ENCODE measurements around the gene ITM2B.
"Not testable (repeated sequence)": the region's sequence is repeated elsewhere in the genome, so short reads cannot be mapped to it uniquely, and the experiment has no call there.

Gene ITM2B
- total RNA-seq: 259 to 829 (median 547) reads per million in 17 experiments

DNA sequence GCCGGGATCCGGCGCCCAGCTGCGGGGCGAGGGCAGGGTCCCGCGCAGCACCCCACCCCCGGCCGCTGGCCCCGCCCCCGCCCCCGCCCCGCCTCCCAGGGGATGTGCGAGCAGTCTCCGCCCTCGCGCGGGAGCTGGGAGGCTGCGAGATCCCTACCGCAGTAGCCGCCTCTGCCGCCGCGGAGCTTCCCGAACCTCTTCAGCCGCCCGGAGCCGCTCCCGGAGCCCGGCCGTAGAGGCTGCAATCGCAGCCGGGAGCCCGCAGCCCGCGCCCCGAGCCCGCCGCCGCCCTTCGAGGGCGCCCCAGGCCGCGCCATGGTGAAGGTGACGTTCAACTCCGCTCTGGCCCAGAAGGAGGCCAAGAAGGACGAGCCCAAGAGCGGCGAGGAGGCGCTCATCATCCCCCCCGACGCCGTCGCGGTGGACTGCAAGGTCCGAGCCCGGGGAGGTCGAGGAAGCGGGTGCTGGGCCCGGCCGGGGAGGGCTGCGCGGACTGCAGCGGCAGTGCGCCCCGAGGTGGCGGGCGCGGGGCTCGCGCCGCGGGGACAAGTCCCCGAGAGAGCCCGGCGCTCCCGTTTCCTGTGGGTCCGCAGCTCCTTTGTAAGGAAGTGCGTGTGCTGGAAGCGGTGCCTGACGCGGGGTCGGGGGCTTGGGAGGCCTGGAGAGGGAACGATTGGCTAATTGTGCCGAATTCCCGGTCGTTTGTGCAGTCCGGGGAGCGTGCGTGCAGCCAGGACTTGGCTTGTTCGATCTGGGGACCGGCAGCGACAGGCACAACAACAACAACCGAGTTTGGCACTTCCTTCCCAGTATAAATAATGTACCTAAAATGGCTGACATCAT, at the start of gene ITM2B:
Gene ITM2B (plus strand): TSS at position 161 of the 843 bp plus-strand sequence. CDS start 155 bp downstream, at position 316.
- DNase-seq: peak; percentile 69 to 91 (median 85)

- no peak for DNase-seq
Measured at GRCh38 chr13:48184260-48184659, 48.7 kb upstream of the ITM2B start.

GRCh38 chr13:48185018-48185417, 48.0 kb upstream of the ITM2B start:
- DNase-seq: no peak

DNA sequence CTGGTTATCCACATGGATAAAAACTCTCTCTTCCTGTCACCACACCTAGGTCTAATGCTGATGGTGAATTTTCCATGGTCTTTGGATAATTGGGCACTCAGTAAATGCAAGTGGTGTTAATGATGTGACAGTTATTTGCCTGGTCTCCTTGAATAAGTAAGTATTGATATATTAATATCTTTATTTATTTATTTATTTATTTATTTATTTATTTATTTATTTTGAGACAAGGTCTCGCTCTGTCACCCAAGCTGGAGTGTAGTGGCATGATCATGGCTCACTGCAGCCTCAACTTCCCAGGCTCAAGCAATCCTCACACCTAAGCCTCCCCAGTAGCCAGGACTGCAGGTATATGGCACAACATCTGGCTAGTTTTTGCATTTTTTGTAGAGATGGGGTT, 46.3 kb upstream of the ITM2B start:
- no peak for DNase-seq

- DNase-seq: peak in 3 of 4 experiments; percentile 47 to 58 (median 50)
Measured at GRCh38 chr13:48188131-48188530, 44.9 kb upstream of the ITM2B start.

DNA sequence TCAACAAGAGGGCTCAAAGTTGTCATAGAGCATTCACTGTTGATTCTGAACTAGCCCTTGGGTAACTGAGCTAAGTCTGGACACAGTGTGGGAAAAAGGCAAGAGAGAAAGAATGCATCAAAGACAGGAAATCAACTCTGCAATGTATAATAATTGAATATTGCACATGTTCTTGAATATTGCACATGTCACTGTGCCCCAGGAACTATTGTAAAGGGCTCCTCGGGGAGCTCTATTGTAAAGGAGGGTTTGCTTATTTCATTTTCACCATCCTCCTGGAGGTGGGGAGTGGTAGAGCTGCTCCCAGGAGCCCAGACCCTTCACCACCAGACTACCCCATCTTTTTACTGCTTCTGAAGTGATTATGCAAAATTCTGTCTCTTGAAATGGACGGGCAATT, 44.4 kb upstream of the ITM2B start:
- DNase-seq: no peak

GRCh38 chr13:48189171-48189570, 43.8 kb upstream of the ITM2B start:
- DNase-seq: no peak

DNA sequence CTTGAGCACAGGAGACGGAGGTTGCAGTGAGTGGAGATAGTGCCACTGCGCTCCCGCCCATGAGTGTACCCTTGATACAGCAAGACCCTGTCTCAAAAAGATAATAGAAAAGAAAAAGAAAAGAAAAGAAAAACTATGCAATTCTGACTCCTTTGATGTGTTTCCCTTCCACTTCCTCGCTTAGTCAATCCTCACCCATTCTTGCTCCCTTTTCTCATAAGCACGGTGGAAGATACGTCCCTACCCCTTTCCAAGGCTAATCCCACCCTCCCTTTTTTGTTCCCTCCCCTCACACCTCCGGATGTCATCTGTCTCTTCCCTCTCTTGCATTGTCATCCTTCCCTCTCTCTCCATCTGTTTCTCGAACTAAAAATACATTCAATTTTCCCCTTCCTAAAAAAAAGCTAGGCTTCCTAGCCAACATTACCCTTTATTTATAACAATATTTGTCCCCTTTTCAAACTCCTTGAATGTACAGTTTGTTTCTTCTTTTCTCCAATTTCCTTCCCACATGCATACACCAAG, 40.5 kb upstream of the ITM2B start:
- DNase-seq: peak in 1 of 4 experiments; percentile 37

DNA sequence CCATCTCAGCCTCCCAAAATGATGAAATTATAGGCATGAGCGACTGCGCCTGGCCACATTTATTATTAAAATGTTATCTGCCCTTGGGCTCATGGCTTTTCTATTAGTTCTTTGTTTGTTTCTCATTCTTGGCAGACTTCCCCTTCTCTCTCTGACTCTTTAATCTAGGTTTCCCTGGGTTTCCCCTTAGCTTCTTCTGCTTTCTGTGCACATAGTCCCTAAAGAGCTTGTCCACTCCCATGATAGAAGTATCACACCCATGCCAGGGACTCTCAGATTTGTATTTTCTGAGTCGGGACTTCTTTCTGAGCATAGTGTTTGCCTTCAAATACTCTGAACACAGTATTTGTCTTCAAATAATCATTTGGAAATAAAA, 38.6 kb upstream of the ITM2B start:
- peak; percentile 66 to 91 (median 80) for DNase-seq

DNA sequence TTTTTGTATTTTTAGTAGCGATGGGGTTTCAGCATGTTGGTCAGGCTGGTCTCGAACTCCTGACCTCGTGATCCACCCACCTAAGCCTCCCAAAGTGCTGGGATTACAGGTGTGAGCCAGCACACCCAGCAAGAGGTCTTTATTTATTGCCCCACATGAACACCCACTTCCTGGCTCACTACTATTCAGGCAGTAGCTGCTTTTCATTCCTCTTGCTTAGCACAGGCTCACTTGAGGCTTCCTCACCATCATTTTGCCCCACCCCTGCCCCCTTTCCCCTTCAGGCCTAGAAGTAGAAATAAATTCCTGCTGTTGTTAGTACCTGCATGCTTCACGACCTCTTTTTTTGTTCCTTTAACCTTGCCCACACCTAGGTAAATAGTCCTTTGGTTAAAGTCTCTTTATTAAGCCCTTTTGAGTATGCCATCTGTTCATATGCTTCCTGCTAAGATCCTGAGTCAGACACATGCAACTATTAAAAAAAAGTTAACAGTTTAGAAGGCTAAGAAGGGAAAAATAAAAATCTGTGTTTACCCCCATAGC, 33.5 kb upstream of the ITM2B start:
- DNase-seq: no peak

GRCh38 chr13:48201044-48201443, 32.0 kb upstream of the ITM2B start:
- no peak for DNase-seq

- not testable (repeated sequence) for DNase-seq
Measured at GRCh38 chr13:48207207-48207606, 25.8 kb upstream of the ITM2B start.

DNA sequence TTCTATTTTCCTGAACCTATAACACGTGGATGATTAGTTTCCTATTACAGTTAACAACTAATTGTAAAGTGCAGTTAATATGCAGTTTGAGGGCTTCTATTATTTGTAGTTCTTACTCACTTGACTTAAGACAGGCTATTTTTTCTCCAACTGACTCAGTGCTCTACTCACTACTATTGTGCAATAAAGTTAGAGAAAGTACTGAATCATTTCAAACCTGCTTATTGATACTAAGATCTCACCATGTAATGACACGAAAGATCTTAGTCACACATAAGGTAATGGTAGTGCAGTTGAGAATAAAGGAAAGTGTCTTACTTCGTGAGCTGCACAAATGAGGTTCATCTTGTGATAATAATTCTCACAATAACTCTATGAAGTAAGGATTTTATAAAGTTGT, 22.8 kb upstream of the ITM2B start:
- DNase-seq: peak in 3 of 4 experiments; percentile 6 to 80 (median 72)

DNA sequence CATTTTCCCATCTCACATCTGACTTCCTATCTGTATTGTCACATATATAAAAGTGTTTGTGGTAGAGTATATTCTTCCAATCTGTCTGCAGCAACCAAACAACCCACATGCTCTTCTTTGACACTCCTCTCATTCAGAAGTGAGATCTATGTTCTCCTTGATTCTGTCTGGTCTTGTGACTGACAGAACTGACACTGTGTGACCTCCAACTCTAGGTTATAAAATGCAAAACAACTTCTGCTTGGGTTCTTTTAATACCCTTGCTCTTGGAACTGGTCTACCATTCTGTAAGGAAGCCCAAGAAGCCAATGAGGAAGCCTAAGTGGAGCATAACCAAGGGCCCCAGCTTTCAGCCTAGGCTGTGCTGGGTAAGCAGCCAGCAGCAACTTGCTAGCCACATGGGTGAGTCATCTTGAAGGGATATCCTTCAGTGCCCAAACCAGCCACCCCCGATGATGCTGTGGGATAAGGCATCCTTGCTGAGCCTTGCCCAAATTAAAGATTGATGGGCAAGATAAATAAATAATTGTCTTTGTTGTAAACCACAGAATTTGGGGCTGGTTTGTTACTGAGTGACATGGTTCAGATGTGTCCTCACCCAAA, 18.4 kb upstream of the ITM2B start:
- peak in 1 of 4 experiments; percentile 11 for DNase-seq

DNA sequence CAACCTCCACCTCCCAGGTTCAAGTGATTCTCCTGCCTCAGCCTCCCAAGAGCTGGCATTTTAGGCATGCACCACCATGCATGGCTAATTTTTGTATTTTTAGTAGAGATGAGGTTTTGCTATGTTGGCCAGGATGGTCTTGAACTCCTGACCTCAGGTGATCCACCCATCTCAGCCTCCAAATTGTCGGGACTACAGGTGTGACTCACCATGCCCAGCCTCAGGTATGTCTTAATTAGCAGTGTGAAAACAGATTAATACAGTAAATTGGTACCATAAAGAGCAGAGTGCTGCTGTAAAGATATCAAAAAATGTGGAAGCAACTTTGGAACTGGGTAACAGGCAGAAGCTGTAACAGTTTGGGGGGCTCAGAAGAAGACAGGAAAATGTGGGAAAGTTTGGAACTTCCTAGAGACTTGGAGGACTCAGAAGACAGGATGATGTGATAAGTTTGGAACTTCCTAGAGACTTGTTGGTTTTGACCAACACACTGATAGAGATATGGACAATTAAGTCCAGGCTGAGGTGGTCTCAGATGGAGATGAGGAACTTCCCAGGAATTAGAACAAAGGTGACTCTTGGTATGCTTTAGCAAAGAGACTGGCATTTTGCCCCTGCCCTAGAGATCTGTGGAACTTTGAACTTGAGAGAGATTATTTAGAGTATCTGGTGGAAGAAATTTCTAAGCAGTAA, 17.3 kb upstream of the ITM2B start:
- DNase-seq: not testable (repeated sequence)

- no peak for DNase-seq
Measured at GRCh38 chr13:48216204-48216711, 16.7 kb upstream of the ITM2B start.

DNA sequence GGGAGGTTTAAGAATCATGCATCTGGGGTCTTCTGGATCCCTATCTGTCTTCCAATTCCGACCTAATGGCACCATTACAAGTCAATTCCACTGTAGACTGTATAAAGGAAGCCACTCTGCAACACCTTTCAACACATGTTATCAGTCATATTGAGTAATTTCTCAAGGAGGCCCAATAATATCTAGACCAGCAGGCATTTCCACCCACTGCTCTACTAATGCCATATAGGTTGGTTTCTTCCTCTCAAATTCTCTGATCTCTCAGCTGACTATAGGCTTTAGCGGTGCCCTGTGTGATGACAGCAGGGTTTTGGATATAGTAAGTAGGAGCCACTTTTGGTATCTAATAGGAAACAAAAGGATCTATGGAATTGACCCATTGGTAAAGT, 12.4 kb upstream of the ITM2B start:
- peak in 1 of 4 experiments; percentile 25 for DNase-seq

DNA sequence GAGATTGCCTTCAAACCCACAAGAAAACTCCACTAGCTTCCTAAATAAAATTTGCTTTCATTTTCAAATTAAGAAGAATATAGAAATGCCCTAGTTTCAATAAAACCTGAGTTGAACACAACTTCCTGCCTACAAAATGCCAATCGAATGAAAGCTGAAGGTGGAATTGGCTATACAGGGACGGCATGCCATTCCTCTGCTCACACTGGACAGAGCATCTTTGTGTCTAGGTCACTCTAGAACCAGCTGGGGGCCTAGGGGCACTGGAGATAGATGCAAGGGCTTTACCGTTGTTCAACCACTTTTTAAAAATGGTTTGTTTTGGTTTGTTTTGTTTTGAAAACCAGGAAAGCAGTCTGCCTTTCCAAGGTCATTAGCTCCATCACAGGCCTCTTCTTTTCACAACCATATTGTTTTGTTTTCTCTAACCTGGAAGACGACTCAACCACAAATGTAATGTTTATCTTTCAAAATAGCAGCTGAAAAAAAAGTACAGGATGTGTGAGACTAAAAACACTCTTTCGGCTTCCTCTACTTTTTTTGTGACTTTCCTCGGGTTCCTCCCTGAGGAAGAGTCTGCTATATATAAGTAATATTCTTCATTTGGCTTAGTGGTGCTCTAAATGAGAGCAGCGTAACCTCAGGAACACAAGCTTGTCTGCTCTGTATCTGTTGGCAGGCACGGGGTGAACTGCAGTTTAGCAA, 11.9 kb upstream of the ITM2B start:
- peak; percentile 62 to 77 (median 66) for DNase-seq

- DNase-seq: peak in 3 of 4 experiments; percentile 44 to 65 (median 48)
Measured at GRCh38 chr13:48221686-48222187, 11.3 kb upstream of the ITM2B start.

DNA sequence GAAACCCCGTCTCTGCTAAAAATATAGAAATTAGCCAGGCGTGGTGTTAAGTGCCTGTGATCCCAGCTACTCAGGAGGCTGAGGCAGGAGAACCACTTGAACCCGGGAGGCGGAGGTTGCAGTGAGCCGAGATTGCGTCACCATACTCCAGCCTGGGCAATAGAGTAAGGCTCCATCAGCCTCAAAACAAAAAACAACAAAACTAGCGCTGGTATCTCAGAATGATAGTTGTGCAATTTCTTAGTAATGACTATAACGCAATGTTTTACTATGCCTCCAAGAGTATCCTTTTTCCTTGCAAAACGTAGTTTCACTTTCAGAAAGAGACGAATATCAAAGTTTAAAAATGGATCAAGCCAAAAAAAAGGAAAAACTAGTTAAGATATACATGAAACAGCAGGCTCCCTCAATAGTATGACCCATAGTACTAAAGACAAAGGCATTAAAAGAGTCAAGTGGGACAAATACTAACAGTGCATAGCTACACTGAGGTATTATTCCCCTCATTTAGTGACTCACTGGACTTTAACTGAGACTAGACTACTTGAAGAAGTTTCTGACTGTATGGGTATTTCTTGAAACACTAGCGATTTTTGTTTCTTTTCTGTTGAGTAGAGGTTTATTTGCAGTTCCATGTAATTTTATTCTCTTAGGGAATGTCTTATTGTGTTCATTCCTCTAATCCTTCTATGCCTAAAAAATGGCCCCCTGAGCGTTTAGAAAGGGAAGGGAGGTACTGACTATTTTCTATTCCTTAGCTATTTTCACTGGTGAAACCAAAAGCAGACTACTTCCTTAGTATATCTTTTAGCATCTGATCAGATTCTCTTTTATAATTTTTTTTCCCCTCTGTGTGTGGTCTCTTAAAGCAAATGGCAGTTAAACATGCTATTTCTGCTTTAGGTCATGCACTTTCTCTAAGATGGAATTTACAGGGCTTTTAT, 10.4 kb upstream of the ITM2B start:
- DNase-seq: peak; percentile 48 to 83 (median 66)

Data from suppressor macrophage (primary cell).